Endometrium (tissue), 2 donors: ENCODE data around the gene GABBR2.

Experiments
- FAIRE-seq: peaks from 2 replicates; lab custom pipeline; 2012; peaks lifted over from hg19 to GRCh38; lab: Jason Lieb, UNC
- donor health status: control.
- donor health status: control.

GABBR2 gene

DNA sequence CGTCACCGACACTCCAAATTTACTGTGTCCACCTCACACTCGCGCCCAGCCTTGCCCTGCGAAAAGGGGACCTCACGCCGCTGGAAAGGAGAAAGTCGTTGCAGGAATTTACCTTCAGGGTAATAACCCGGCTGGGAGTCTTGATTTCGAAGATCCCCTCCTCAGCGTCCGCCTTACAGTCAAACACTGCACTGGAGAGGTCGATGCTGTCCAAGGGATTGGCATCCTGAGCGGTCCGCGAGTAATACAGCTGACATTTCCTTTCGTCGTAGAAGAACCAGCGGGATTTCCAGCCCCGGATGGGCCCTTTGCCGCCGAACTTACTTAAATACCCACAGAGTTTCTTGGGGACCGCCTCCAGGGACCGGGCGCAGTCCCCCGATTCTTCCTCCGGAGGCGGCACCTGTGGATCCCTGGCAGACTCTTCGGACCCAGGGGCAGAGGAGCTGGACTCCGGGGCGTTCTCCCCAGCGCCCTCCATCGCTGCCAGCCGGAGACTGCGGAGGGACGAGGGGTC, 453.6 kb downstream of the GABBR2 start:
- FAIRE-seq = no peak

- FAIRE-seq = no peak
Observed at GRCh38 chr9:98254228-98255060, 454.3 kb downstream of the GABBR2 start.

DNA sequence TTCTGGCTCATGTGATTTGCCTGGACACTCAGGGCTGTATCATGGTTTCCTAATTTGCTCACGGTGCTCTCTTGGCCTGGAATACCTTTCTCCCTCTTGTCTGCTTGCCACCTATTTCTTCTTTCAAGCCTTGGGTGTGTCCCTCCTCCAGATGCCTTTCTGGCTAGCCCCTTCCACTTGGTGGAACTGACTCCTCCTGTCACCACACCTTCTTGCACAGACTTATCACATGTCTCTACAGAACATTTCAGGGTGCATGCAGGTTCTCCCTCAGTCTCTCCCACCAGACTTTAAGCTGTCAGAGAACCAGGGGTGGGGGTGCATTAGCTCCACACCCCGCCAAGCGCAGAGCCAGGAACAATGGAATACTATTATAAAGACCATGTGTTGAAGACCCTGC, 455.2 kb downstream of the GABBR2 start:
- FAIRE-seq = no peak

DNA sequence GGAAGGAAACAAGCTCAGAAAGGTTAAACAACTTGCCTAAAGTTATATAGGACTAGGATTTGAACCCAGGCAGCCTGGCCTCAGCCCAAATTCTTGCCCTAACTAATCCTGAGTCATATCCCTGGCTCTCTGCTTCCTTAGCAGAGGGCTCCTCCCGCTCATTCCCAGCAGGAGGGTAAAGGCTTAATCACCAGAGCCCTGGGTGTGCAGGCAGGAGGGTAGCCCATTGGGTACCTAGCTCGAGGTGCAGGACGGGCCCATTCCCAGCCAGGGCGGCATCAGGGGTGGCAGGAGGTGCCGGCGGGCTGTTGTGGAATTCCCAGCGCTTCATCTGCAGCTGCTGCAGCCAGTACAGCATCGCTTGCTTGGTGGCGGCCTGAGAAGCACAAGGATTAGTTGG, 457.2 kb downstream of the GABBR2 start:
- FAIRE-seq = no peak

DNA sequence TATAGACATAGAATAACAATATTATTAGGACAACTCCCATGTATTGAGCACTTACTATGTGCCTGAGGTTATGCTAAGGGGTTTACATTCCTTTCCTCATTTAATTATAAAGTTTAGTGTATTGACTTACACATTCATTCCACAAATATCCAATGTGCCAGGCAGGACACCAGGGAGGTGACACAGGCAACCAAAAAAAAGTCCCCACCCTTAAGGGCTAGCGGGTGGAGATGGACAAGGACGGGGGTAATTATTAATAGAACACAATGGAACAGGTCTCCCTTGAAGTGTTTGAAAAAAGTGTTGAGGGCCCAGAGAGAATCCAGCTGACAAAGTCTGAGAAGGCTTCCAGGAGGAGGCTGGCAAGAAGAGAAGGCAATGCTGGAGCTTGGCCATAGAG, 459.0 kb downstream of the GABBR2 start:
- no peak for FAIRE-seq

- FAIRE-seq = no peak
Observed at GRCh38 chr9:98248737-98249474, 459.8 kb downstream of the GABBR2 start.

DNA sequence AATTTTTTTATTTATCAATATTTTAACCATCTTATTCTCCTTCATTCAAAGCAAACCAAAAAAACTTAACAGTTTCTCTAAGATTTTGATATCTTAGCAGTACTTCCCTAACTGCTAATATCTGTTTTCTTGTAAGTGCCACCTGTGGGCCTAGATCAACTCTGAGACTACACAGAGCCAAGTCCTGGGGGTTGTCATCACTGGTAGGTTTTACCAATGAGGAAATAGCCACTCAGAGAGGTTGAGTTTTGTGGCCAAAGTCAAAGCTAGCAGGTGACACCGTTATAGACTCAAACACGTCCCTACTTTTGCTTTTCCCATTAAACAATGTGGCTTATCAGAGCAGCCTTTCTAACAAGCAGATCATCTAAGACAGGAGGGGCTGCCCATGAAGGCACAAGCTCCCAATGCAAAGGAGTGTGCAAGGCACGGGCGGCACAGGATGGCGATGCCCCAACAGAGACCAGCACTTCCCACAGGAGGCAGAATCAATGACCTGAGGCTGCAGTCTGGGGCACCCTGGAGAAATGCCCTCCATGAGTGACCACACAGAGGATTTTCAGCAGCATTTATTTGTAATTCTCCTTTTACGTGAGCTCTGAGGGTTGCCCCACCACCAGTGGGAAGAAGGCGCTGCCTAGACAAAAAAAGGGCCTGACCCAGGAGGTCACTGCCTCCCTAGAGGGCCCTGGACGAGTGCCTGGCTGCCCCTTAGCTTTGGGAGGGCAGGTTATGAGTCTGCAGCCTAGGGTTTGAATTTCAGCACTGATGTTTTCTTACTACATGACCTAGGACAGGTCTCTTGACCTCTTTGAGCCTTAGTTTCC, 460.7 kb downstream of the GABBR2 start:
- FAIRE-seq = no peak

DNA sequence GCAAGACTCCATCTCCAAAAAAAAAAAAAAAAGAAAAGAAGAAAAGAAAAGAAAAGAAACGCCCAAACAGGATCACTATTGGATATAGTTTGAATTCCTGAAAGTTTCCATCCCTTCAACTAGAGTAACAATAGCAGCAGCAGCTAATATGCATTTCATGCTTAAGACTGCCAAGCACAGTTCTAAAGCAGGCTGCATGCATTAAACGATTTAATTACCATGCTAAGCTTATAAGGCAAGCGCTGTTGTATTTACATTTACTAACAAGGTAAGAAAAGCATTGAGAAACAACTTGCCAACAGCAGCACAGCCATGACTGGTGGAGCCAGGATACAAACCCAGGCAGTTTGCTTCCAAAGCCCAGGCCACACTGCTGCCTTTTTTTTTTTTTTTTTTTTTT, 466.3 kb downstream of the GABBR2 start:
- no peak for FAIRE-seq

DNA sequence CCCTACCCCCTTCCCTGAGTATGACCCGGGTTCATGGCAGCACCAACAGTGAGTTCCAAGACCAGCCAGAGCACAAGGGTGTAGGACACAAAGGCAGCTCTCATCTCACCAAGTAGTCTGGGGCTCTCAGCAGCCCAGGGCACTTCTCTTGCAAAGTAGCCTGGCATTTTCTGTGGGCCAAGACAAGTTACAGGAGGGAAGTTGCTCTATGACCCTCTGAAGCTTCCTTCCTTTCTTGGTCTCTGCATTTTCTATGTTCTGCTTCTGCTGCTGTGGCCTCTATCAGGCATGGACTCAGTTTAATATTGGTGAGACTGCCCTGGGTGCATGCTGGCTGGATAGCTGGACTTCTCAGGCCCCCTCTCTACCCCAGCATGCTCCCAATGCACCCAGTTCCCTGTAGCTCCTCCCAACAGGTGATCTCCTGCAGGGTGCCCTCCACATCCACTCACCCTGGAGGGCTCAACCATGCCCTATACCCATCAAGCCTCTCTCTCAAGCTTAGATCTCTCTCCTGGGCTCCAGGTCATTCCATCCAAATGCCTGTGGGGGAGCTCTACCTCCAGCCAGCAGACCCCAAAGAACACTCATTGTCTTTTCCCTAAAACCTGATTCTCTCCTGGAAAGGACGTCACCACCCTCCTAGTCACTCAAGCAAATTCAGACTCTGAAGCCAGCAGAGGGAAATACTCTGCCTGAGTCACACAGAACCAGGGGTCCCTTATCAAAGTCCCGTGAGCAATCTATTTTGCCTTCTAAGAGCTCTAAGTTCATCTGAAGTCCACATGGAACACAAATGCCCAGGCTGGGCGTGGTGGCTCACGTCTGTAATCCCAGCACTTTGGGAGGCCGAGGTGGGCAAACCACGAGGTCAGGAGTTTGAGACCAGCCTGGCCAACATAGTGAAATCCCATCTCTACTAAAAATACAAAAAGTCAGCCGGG, 467.1 kb downstream of the GABBR2 start:
- FAIRE-seq = no peak

DNA sequence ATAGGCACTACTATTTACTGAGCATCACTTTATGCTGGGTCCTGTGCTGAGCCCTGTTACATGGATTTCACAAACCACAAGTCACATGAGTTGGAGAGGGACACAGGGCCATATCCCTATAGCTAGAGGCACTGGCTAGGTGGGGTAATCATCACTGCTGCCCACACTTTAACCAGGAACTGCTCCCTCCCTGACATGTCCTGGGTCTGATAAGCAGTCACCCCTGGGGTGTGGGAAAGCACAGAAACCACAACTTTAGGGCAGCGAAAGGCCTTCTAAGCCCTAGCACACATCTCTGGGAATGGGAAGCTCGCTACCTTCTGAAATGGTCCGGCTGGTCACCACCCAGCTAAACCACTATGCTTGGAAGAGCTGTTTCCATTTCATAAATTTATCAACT, 468.3 kb downstream of the GABBR2 start:
- FAIRE-seq = no peak
